HG03432 (cell line): ENCODE data around the gene DOCK1.

ENCODE experiments used
- ATAC-seq: cut with Tn5 transposase; IDR thresholded peaks from one replicate; pipeline ENCODE4 v1.9.1; 2021; ENCODE audit warnings: mild to moderate bottlenecking, moderate library complexity; ENCODE audit not compliant: unreplicated experiment

DOCK1 gene

GRCh38 chr10:127441350-127442219 is 536.4 kb downstream of the DOCK1 start:
- ATAC-seq = no peak

GRCh38 chr10:127442220-127442525 is 536.9 kb downstream of the DOCK1 start:
- no peak for ATAC-seq

GRCh38 chr10:127444155-127444554 is 538.9 kb downstream of the DOCK1 start:
- no peak for ATAC-seq

GRCh38 chr10:127447197-127447596 is 542.0 kb downstream of the DOCK1 start:
- no peak for ATAC-seq

GRCh38 chr10:127449490-127449889 is 544.3 kb downstream of the DOCK1 start:
- ATAC-seq = no peak

- no peak for ATAC-seq
These were observed 545.4 kb downstream of the DOCK1 start for GRCh38 chr10:127450644-127451043.

- no peak for ATAC-seq
These were observed 546.4 kb downstream of the DOCK1 start for GRCh38 chr10:127451628-127452027.

GRCh38 chr10:127452568-127452967 is 547.3 kb downstream of the DOCK1 start:
- ATAC-seq = no peak

GRCh38 chr10:127453706-127454105 is 548.5 kb downstream of the DOCK1 start:
- ATAC-seq = no peak

- ATAC-seq = no peak
These were observed 550.9 kb downstream of the DOCK1 start for GRCh38 chr10:127456122-127456521.

- no peak for ATAC-seq
These were observed 553.0 kb downstream of the DOCK1 start for GRCh38 chr10:127458016-127458810.

GRCh38 chr10:127458829-127459228 is 553.6 kb downstream of the DOCK1 start:
- ATAC-seq = no peak

- ATAC-seq = no peak
These were observed 554.7 kb downstream of the DOCK1 start for GRCh38 chr10:127459918-127460317.

- no peak for ATAC-seq
These were observed 557.5 kb downstream of the DOCK1 start for GRCh38 chr10:127462643-127463295.

GRCh38 chr10:127463548-127463947 is 558.3 kb downstream of the DOCK1 start:
- ATAC-seq = no peak

- no peak for ATAC-seq
These were observed 559.3 kb downstream of the DOCK1 start for GRCh38 chr10:127464561-127464960.

- ATAC-seq = no peak
These were observed 562.6 kb downstream of the DOCK1 start for GRCh38 chr10:127467811-127468210.

GRCh38 chr10:127468632-127469031 is 563.4 kb downstream of the DOCK1 start:
- no peak for ATAC-seq

- no peak for ATAC-seq
These were observed 565.7 kb downstream of the DOCK1 start for GRCh38 chr10:127470911-127471310.

GRCh38 chr10:127472976-127473375 is 567.7 kb downstream of the DOCK1 start:
- ATAC-seq = no peak

GRCh38 chr10:127474501-127474900 is 569.3 kb downstream of the DOCK1 start:
- ATAC-seq = no peak
